Activated naive CD8-positive, alpha-beta T cell (primary cell): Measurements from ENCODE around the gene GMDS.

ENCODE experiments used
- H3K27ac Mint-ChIP-seq: one replicate; pipeline ENCODE4 v1.8.0; 2021; ENCODE audit warnings: mixed read lengths
- H3K27me3 Mint-ChIP-seq: one replicate; pipeline ENCODE4 v1.8.0; 2021; ENCODE audit warnings: mixed read lengths
- H3K36me3 Mint-ChIP-seq: one replicate; pipeline ENCODE4 v1.8.0; 2021; ENCODE audit warnings: mixed read lengths
- H3K4me1 Mint-ChIP-seq: one replicate; pipeline ENCODE4 v1.8.0; 2021; ENCODE audit warnings: low read depth, mixed read lengths
- H3K4me3 Mint-ChIP-seq: one replicate; pipeline ENCODE4 v1.8.0; 2021; ENCODE audit warnings: mild to moderate bottlenecking, mixed read lengths
- H3K9me3 Mint-ChIP-seq: one replicate; pipeline ENCODE4 v1.8.0; 2021; ENCODE audit warnings: low read depth, mixed read lengths

Gene GMDS

DNA sequence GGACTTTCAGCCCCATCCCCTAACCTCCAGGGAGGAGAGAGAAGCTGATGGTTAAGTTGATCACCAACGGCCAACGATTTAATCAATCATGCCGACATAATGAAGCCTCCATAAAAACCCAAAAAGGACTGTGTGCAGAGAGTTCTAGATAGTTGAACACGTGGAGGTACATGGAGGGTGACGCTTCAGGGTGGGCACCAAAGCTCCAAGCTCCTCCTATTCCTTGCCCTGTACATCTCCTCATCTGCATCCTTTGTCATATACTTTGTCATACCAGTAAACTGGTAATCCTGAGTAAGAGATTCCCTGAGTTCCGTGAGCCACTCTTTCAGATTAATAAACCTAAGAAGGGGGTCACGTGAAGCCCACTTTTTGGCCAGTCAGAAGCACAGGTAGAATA lies 3.7 kb upstream of the GMDS start:
- H3K27me3 Mint-ChIP-seq = no peaks in the 10 kb centered on the region
- H3K4me3 Mint-ChIP-seq = no peak overlapping the region
- H3K4me1 Mint-ChIP-seq = peaks cover 37% of the 10 kb centered on the region
- peaks cover 23% of the 10 kb centered on the region for H3K36me3 Mint-ChIP-seq
- no peak overlapping the region for H3K27ac Mint-ChIP-seq
- H3K9me3 Mint-ChIP-seq = no peaks in the 10 kb centered on the region

- Mint-ChIP-seq H3K4me1 (peaks cover 49% of the 10 kb centered on the region), H3K36me3 (peaks cover 13% of the 10 kb centered on the region), H3K27me3 (no peaks in the 10 kb centered on the region), H3K4me3 (peak overlapping the region; percentile 51), H3K27ac (no peak overlapping the region), H3K9me3 (no peaks in the 10 kb centered on the region)
Measured at GRCh38 chr6:2247664-2248063, 2.3 kb upstream of the GMDS start.

DNA sequence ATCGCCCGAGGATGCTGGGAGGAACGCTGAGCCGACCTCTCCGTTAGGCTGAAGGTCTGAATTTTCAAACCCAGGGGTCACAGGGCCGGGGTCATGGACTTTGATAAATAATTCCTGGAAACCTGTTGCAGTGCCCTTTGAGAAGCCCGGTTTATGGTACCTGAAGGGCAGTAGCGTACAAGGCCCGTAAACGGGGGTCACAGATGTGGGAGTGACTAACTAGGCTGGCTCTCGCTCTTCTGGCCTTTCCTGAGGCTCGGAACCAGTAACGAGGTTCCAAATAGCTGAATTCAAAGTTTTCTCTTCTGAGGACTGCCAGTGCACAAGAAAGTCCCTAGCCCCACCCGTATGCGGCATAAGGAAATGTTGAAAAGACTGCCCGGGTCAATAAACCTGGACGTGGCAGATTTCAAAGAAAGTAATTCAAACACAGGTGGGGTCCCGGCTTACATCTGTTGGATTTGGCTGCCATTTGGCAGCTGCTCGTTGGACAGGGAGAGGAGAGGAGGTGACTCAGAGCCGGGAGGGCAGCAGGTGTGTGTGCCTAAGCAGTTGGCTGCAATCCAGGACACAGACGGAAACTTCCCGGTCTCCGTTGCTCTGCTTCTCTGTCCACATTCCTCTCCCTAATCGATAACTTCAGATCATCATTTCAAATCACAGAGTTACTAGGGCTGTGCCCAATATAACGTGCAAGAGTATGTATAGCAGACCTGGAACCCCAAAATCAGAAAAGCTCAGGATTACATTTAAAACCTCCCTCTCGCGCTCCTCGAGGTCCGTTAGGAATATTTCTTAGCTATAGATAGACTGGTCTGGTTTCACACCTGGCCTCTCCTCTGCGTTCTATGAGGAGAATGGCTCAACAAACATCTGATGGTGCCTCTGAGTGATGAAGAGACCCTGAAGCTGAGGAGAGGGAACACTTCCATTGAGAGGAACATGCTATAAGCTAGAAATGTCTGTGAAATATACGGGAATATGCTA lies 765 bp upstream of the GMDS start:
- H3K27ac Mint-ChIP-seq = peak overlapping the region; percentile 90
- no peaks in the 10 kb centered on the region for H3K27me3 Mint-ChIP-seq
- H3K4me1 Mint-ChIP-seq = peaks cover 64% of the 10 kb centered on the region
- no peaks in the 10 kb centered on the region for H3K9me3 Mint-ChIP-seq
- H3K36me3 Mint-ChIP-seq = peaks cover 13% of the 10 kb centered on the region
- H3K4me3 Mint-ChIP-seq = peak overlapping the region; percentile 93

DNA sequence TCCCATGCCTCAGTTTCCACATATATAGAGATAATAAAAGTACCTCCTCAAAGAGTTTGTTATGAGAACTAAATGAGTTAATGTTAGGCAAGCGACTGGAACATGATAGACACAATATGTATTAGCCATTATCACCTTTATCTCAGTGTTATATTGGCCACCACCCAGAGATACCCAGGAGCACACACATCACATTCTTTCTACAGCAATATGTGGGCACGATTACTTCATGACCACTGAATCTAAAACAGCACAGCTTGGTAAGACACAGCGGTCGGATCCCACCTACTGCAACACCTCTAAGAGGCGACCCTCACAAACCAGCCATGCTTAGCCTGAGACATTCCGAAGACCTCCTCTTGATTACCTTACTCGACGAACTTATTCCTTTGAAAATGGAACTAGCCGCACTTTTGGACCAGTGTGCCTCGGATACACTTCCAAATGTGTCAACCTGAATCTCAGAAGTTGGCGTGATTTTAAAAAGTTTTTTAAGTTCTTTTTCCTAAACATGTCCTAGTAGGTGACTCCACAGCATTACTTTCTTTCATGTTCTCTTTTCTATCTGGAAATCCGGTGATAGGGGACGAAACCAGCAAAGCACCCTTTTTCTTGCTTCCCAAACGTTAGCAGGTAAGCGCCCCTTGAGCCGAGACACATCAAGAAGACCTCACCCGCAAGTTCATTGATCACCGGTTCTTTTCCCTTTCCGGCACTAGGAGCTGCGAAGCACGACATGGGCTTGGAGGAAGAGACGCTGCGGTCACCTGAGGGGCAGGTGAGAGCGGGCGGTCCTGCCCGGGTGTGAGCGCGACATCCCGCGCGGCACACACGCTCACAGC lies 923 bp downstream of the GMDS start:
- Mint-ChIP-seq H3K4me1 (peaks cover 69% of the 10 kb centered on the region), H3K27ac (peak overlapping the region; percentile 84), H3K4me3 (peak overlapping the region; percentile 93), H3K27me3 (no peaks in the 10 kb centered on the region), H3K9me3 (no peaks in the 10 kb centered on the region), H3K36me3 (peaks cover 8% of the 10 kb centered on the region)

- no peaks in the 10 kb centered on the region for H3K27me3 Mint-ChIP-seq
- H3K36me3 Mint-ChIP-seq = peaks cover 10% of the 10 kb centered on the region
- peak overlapping the region; percentile 73 for H3K27ac Mint-ChIP-seq
- no peaks in the 10 kb centered on the region for H3K9me3 Mint-ChIP-seq
- H3K4me1 Mint-ChIP-seq = peaks cover 63% of the 10 kb centered on the region
- H3K4me3 Mint-ChIP-seq = peak overlapping the region; percentile 67
Measured at GRCh38 chr6:2242311-2242710, 3.1 kb downstream of the GMDS start.

- no peaks in the 10 kb centered on the region for H3K27me3 Mint-ChIP-seq
- peaks cover 12% of the 10 kb centered on the region for H3K36me3 Mint-ChIP-seq
- no peak overlapping the region for H3K4me3 Mint-ChIP-seq
- peaks cover 58% of the 10 kb centered on the region for H3K4me1 Mint-ChIP-seq
- no peaks in the 10 kb centered on the region for H3K9me3 Mint-ChIP-seq
- no peak overlapping the region for H3K27ac Mint-ChIP-seq
Measured at GRCh38 chr6:2240961-2241360, 4.4 kb downstream of the GMDS start.

DNA sequence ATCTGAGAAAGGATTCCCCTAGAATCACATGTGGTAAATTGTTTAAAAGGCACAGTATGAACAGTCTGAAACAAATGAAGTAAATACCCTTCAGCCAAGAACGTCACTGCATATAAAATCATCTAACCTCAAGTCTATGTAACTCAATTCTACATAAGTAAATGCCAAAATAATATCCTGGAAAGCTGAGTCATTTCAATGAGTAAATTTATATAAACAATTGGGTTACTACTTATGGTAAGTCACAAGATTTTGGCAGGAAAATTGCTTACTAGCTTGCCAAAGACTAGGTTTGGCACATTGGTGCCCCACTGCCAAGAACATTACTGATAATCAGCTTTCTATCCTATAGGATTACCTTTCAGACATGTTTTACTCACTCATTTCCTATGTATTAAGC lies 8.4 kb downstream of the GMDS start:
- Mint-ChIP-seq H3K36me3 (peaks cover 22% of the 10 kb centered on the region), H3K27ac (no peak overlapping the region), H3K27me3 (no peaks in the 10 kb centered on the region), H3K4me1 (peaks cover 45% of the 10 kb centered on the region), H3K9me3 (no peaks in the 10 kb centered on the region), H3K4me3 (no peak overlapping the region)

GRCh38 chr6:2235777-2236495 lies 9.5 kb downstream of the GMDS start:
- H3K36me3 Mint-ChIP-seq = peaks cover 19% of the 10 kb centered on the region
- H3K27ac Mint-ChIP-seq = no peak overlapping the region
- peaks cover 46% of the 10 kb centered on the region for H3K4me1 Mint-ChIP-seq

DNA sequence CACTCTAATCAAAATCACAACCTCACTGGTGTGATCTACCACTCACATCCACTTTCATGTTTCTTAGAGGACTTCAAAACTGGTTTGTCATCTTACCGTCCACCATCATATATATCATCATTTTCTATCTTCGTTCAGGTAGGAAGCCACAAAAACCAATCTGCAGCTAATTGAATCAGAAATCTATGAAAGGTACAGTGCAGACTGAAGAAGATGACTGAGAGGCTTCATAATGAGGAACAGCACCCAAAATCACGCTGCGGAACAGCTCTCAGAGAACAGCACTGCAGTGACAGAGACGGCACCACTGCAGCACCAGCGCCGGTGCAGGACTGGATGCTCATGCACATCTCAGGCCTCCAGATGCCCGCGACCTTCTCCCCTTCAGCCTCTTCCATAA lies 13.0 kb downstream of the GMDS start:
- Mint-ChIP-seq H3K27ac (no peak overlapping the region), H3K27me3 (no peaks in the 10 kb centered on the region), H3K4me3 (no peak overlapping the region), H3K36me3 (peaks cover 12% of the 10 kb centered on the region), H3K9me3 (no peaks in the 10 kb centered on the region), H3K4me1 (peaks cover 37% of the 10 kb centered on the region)

More at GRCh38 chr6:2235777-2236495, 9.5 kb downstream of the GMDS start:
- no peak overlapping the region for H3K4me3 Mint-ChIP-seq
- no peaks in the 10 kb centered on the region for H3K27me3 Mint-ChIP-seq
- no peaks in the 10 kb centered on the region for H3K9me3 Mint-ChIP-seq

GRCh38 chr6:2231438-2231837 lies 14.0 kb downstream of the GMDS start:
- Mint-ChIP-seq H3K27me3 (no peaks in the 10 kb centered on the region), H3K4me1 (peaks cover 38% of the 10 kb centered on the region), H3K36me3 (peaks cover 12% of the 10 kb centered on the region), H3K9me3 (no peaks in the 10 kb centered on the region), H3K4me3 (no peak overlapping the region), H3K27ac (no peak overlapping the region)

DNA sequence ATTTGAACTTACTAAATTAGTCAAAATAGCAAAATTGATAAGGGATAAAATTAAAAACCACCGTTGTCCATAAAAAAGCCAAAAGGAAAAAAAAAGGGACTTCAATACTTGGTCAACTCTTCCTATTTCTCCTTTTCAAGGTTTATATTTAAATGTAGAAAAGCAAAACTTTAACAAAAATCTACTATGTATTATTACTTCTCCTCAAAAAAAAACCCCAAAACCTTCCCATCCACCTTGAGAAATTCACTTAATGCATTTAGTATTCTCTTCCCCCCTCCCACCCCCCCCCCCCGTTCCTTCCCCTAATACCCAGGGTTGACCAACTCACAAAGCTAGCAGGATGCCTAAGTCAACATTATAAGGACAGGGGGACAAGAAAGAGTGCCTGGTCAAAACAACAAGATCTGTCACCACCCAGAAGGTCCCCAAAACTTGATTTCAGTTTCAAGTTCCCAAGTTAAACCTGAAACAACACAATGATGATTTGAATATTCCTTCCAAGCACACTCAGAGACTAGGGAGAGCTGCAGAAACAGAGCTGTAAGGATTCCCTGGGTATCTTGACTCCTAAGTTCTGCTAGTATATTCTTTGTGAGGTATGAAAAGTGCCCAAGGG lies 14.6 kb downstream of the GMDS start:
- Mint-ChIP-seq H3K4me3 (no peak overlapping the region), H3K27ac (no peak overlapping the region), H3K36me3 (peaks cover 9% of the 10 kb centered on the region), H3K27me3 (no peaks in the 10 kb centered on the region), H3K9me3 (no peaks in the 10 kb centered on the region), H3K4me1 (peaks cover 37% of the 10 kb centered on the region)

DNA sequence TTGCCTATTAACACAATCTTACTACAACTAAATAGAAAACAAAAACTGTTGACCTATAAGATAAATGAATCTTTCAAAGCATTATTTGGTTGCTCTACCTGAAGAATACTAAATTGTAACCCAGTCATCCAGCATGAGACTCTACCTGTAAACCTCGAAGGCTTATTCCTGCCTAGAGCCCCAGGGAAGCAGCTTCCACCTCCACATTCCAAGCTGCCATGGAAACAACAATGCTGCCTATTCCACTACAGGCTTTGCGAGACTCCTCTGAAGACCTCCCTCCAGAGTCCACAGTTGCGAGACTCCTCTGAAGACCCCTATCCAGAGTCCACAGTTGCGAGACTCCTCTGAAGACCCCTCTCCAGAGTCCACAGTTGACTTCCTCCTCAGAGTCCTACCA lies 15.7 kb downstream of the GMDS start:
- Mint-ChIP-seq H3K4me3 (no peak overlapping the region), H3K4me1 (peaks cover 37% of the 10 kb centered on the region), H3K9me3 (no peaks in the 10 kb centered on the region), H3K27ac (no peak overlapping the region), H3K36me3 (peaks cover 8% of the 10 kb centered on the region), H3K27me3 (no peaks in the 10 kb centered on the region)

GRCh38 chr6:2229039-2229438 lies 16.4 kb downstream of the GMDS start:
- H3K4me3 Mint-ChIP-seq = no peak overlapping the region
- no peak overlapping the region for H3K27ac Mint-ChIP-seq
- peaks cover 7% of the 10 kb centered on the region for H3K36me3 Mint-ChIP-seq
- no peaks in the 10 kb centered on the region for H3K27me3 Mint-ChIP-seq
- H3K4me1 Mint-ChIP-seq = peaks cover 36% of the 10 kb centered on the region
- H3K9me3 Mint-ChIP-seq = no peaks in the 10 kb centered on the region

GRCh38 chr6:2228392-2228791 lies 17.0 kb downstream of the GMDS start:
- H3K4me1 Mint-ChIP-seq = peaks cover 38% of the 10 kb centered on the region
- no peak overlapping the region for H3K27ac Mint-ChIP-seq
- H3K27me3 Mint-ChIP-seq = no peaks in the 10 kb centered on the region
- H3K36me3 Mint-ChIP-seq = peaks cover 5% of the 10 kb centered on the region
- no peaks in the 10 kb centered on the region for H3K9me3 Mint-ChIP-seq
- no peak overlapping the region for H3K4me3 Mint-ChIP-seq
